NCI-H460 (cell line): ENCODE measurements around the gene SPATA6. TPM values are rescaled to one million over a fixed set of nuclear protein-coding genes. Genes with fewer than 3 reads are reported as not detected.
"Not testable (repeated sequence)": the region's sequence is repeated elsewhere in the genome, so short reads cannot be mapped to it uniquely, and the experiment has no call there.

Experiments used
- DNase-seq: peaks from one replicate; pipeline ENCODE4 v3.0.0-alpha.2; 2016; ENCODE audit warnings: low read depth; ENCODE audit errors: extremely low read depth
- total RNA-seq: library from RNA; depleted of rRNA; stranded (reverse); fragments of >200 nt; shearing (Covaris generic); gene quantifications from 2 replicates; pipeline ENCODE4 v1.2.3, GENCODE V29; 2014

The SPATA6 gene
- total RNA-seq, 1 experiment from 2014 or later = 5.3 TPM

DNA sequence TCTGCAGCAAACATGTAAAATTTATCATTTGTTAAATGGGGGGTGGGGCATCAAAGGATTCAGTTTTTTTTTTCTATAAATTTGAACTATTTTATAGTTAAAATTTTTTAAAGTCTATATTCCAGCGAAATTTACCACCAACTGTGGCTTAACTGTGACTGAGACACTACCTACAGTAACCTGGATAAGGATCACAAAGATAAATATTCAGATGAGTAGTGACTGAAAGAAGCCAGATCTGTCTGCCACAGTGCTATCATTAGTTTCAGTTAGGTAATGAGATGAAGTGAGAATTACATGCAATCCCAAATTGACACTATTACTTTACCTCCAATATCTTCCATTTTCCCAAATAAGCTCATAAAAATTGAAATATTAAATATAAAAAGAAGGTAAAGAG, 5.4 kb downstream of the SPATA6 start:
- DNase-seq = no peak

DNA sequence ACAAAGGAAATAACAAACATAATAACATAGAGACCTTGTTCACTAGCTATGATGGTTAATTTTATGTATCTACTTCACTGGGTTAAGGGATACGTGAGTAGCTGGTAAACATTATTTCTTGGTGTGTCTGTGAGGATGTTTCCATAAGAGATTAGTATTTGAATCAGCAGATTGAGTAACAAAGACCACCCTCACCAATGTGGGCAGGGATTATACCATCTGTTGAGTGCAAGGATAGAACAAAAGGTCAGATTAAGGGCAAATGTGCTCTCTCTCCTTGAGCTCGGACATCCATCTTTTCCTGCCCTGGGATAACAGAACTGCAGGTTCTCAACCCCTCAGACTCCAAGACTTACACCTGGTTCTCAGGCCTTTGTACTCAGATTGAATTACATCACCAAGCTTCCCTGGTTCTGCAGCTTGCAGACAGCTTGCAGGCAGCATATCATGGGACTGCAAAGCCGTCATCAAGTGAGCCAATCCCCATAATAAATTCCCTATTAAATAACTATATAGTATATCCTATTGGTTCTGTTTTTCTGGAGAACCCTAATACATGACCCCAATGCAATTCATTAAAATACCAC, 9.2 kb downstream of the SPATA6 start:
- no peak for DNase-seq

GRCh38 chr1:48450505-48450904, 21.5 kb downstream of the SPATA6 start:
- no peak for DNase-seq

- DNase-seq = no peak
Observed at GRCh38 chr1:48448932-48449331, 23.1 kb downstream of the SPATA6 start.

DNA sequence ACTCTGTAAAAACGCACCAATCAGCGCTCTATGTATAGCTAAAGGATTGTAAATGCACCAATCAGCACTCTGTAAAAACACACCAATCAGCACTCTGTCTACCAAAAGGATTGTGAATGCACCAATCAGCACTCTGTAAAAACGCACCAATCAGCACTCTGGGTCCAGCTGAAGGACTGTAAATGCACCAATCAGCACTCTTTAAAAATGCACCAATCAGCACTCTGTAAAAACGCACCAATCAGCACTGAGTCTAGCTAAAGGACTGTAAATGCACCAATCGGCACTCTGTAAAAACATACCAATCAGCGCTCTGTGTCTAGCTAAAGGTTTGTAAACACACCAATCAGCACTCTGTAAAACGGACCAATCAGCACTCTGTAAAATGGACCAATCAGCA, 27.8 kb downstream of the SPATA6 start:
- DNase-seq = not testable (repeated sequence)

DNA sequence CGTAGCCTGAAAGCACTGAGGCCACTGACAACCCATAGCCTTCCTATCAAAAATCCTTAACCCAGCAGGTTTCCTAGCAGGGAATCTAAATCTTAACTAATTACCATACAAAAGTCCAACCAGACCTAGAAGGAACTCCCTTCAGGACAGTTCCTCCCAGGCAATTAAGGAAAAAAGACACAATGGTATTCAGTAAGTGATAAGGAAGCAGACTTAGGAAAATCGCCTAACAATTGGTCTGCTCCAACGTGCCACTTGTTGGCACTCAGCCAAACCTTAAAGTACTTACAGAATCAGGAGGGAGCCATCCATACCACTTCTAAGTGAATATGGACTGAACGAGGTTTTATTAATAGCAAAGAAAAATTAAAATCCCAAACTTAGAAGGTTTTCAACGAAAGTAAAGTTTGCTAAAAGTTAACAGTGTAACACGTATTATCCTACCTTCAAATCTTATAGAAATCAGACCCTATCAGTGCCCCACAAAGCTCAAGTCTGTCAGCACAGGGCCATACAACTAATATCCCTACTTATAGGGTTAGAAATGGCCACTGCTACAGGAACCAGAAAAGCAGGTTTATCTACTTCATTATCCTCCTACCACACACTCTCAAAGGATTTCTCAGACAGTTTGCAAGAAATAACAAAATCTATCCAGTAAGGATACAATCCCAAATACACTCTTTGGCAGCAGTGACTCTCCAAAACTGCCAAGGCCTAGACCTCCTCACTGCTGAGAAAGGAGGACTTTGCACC, 29.0 kb downstream of the SPATA6 start:
- DNase-seq = no peak

DNA sequence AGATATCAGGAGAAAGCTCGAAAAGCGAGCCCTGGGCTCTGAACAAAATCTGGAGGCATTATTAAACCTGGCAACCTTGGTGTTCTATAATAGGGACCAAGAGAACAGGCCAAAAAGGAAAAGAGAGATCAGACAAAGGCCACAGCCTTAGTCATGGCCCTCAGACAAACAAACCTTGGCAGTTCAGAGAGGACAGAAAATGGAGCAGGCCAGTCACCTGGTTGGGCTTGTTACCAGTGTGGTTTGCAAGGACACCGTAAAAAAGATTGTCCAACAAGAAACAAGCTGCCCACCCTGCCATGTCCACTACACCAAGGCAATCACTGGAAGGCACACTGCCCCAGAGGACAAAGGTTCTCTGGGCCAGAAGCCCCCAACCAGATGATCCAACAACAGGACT, 31.2 kb downstream of the SPATA6 start:
- DNase-seq = not testable (repeated sequence)

GRCh38 chr1:48439380-48439779, 32.6 kb downstream of the SPATA6 start:
- no peak for DNase-seq

- not testable (repeated sequence) for DNase-seq
Observed at GRCh38 chr1:48437379-48437778, 34.6 kb downstream of the SPATA6 start.

GRCh38 chr1:48435312-48436002, 36.5 kb downstream of the SPATA6 start:
- DNase-seq = not testable (repeated sequence)

- DNase-seq = no peak
Observed at GRCh38 chr1:48430832-48431231, 41.2 kb downstream of the SPATA6 start.

DNA sequence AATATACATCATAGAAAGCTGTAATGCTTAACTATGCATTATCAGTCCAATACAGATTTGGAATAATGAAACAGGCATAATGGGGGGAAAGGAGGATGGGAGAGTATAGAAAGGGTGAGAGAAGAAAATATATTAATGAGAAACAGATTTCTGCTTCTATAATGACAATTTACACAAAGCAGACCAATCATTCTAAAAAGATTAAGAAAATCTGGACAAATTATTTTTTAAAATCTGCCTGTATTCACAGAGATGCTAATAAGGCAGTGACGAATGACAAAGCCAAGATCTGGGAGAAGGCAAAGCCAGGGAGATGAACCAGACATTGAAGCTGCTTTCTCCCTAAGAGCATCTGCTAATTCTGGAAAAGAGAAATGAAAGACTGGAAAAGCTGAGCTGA, 50.0 kb downstream of the SPATA6 start:
- DNase-seq = no peak

DNA sequence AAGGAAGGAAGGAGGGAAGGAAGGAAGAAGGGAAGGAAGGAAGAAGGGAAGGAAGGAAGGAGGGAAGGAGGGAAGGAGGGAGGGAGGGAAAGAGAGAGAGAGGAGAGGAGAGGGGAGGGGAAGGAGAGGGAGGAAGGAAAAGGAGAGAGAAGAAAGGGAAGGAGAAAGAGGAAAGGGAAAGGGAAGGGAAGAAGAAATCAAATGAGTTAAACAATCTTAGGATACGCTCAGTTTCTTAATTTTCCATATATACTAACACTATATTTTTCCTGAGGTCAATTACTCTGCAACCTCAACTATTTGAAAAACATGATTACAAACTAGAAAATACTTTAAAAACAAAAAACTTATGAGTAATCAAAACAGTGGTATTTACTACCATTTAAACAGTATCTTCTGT, 53.3 kb downstream of the SPATA6 start:
- no peak for DNase-seq

DNA sequence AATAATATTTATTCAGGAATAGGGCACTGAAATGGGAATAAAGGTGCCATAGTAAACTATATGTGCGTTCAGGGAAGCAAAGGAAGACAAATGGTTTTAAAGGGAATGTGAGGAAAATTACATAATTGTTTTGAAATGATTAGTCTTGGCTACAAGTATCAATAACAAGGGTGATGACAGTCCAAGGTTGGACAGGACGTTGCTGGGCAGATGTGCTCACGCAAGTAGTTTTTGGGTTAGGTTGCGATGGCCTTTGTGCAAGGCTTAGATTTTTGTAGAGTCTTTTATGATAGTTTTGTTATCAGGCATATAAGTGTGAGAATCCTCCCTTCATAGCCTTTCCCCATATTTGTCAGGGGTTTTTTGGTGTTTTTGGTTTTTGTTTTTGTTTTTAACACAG, 57.0 kb downstream of the SPATA6 start:
- no peak for DNase-seq

GRCh38 chr1:48414264-48414663, 57.7 kb downstream of the SPATA6 start:
- no peak for DNase-seq

DNA sequence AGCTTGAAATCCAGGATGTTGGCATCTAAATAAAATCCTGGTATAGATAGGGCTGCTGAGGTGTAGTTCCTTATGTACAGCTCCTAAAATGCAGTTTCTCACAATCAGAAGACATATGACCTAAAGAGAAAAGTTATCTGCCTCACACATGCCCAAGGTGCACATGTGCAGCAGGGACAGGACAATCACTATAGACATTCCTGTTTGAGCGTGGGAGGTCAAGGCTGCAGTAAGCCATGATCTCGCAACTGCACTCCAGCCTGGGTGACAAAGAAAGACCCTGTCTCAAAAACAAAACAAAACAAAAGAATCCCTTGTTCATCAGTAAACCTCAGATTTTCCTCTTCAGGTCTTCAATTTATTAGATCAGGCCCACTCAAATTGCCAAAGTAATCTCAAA, 66.1 kb downstream of the SPATA6 start:
- no peak for DNase-seq

GRCh38 chr1:48405400-48405799, 66.6 kb downstream of the SPATA6 start:
- DNase-seq = no peak

GRCh38 chr1:48402599-48402998, 69.4 kb downstream of the SPATA6 start:
- no peak for DNase-seq

- no peak for DNase-seq
Observed at GRCh38 chr1:48396208-48396607, 75.8 kb downstream of the SPATA6 start.

- DNase-seq = no peak
Observed at GRCh38 chr1:48391926-48392325, 80.1 kb downstream of the SPATA6 start.

DNA sequence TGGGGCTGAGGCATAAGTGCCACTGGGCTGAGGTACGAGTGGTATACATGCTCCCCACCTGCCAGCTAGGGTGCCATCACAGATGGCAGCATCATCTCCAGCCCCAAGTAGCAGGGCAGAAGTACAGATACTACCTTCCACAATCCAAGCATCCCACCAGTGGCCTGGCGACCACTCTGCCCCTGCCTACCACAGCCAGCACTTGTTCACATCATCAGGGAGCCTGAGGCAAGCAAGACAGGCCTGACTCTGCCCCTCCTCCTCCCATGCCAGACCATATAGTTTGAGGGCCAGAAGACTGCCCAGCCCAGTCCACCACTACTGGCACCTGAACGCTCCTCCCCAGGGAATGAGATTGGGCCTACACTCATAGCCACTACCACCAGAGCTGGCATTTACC, 84.6 kb downstream of the SPATA6 start:
- DNase-seq = no peak

DNA sequence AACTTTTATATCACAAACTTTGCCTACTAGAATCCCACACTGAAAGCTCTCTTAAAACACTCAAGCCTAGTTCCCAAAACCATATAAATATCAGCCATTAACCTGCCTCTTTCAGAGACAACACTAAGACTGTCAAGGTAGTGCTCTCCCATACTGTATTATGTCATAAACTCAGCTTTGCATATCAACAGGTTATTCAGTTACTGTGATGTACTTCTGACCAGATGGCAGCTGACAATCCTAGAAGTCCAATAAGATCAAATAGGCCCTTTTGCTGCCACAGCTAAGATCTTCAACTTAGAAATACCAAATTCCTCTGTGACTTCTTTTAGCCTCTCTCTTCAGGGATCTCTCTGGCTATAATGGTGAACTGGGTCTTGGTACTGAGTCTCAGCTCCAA, 97.2 kb downstream of the SPATA6 start:
- no peak for DNase-seq
